ENCODE measurements around the gene NXPE3. TPM values are rescaled to one million over a fixed set of nuclear protein-coding genes. Genes with fewer than 3 reads are reported as not detected.

The NXPE3 gene
- total RNA-seq, 1 donor from 2014 or later = 9.4 TPM

DNA sequence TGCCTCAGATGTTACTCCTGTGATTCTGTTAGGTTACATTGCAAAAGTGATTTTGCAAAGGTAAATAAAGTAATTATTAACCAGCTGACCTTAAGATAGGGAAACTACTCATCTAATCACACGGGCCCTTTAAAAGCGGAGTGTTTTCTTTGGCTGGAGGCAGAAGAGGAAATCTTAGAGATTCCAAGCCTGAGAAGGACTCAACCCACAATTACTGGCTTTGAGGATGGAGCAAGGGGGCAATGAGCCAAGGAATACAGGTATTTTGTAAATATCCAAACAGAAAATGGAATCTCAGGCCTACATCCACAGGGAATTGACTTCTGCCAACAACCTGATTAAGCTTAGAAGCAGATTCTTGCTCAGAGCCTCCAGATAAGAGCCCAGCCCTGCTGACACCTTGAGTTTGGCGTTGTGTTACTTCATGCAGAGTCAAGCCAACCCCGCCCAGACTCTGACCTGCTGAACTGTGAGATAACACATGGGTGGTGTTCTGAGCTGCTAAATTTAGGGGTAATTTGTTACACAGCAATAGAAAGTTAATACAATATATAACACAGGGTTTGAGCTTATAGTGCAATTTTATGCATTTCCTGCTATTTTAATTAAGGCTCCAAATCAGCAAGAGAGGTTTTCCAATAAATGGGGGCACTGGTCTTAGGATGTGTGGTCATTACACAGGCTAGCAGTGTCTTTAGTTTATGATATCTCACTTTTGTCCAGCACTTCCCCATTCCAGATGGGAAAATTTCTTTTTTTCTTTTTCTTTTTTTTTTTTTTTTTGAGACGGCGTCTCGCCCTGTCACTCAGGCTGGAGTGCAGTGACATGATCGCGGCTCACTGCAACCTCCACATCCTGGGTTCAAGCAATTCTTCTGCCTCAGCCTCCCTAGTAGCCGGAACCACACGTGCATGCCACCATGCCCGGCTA is 89.8 kb downstream of the NXPE3 start:
- Mint-ChIP-seq H3K27ac (no peak overlapping the region), H3K27me3 (ENCODE audit: insufficient read depth, low read depth) (no peaks in the 10 kb centered on the region), H3K4me3 (no peak overlapping the region), H3K36me3 (no peaks in the 10 kb centered on the region), H3K9me3 (peaks cover 2% of the 10 kb centered on the region), H3K4me1 (peaks cover 8% of the 10 kb centered on the region)
- H2AFZ ChIP-seq (replicated peaks) = no peak overlapping the region
- H4K20me1 ChIP-seq (ENCODE audit: low read depth) = no peaks in the 10 kb centered on the region
- H3K9ac ChIP-seq = no peak overlapping the region
- peaks cover 7% of the 10 kb centered on the region for H3F3A ChIP-seq (ENCODE audit: low read depth)
- H3K4me3 ChIP-seq = no peak overlapping the region
- no peaks in the 10 kb centered on the region for H3K79me2 ChIP-seq (ENCODE audit: low read depth)
- H3K4me2 ChIP-seq = no peak overlapping the region
- no peak for TF ChIP-seq EZH2 (IDR thresholded peaks at IDR 0.05)
- no peaks in the 10 kb centered on the region for H3K27me3 ChIP-seq
- H3K36me3 ChIP-seq = no peaks in the 10 kb centered on the region
- DNase-seq (ENCODE audit: low spot score) = no peak
- H3K9me3 ChIP-seq (ENCODE audit: low read depth) = no peaks in the 10 kb centered on the region
- H3K4me1 ChIP-seq = peaks cover 8% of the 10 kb centered on the region
- no peak overlapping the region for H3K27ac ChIP-seq

DNA sequence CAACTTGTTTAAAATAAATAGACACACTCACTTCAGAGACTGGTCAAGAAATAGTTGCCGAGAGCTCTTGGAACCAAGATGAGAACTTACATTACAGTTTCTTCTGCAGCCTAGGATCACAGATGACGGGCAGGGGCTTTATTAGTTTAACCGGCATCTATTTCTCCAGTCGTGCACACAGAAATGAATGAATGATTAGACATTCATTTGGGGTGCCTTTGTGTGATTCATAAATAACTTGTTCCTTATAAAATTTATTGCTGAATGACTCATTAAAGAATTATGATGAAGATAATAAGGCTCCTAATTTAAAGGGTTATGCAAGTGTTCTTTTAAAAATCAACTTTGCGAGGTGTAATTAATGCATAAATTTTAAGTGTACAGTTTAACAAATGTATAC is 91.1 kb downstream of the NXPE3 start:
- Histone ChIP-seq H3K4me2 (no peak overlapping the region), H3K4me3 (no peak overlapping the region), H3K27me3 (no peaks in the 10 kb centered on the region), H3F3A (ENCODE audit: low read depth) (peaks cover 7% of the 10 kb centered on the region), H3K79me2 (ENCODE audit: low read depth) (no peaks in the 10 kb centered on the region), H3K9ac (no peak overlapping the region), H3K36me3 (no peaks in the 10 kb centered on the region), H3K4me1 (peaks cover 8% of the 10 kb centered on the region), H2AFZ (replicated peaks) (no peak overlapping the region), H3K27ac (no peak overlapping the region), H4K20me1 (ENCODE audit: low read depth) (no peaks in the 10 kb centered on the region), H3K9me3 (ENCODE audit: low read depth) (no peaks in the 10 kb centered on the region)
- Mint-ChIP-seq H3K27me3 (ENCODE audit: insufficient read depth, low read depth) (no peaks in the 10 kb centered on the region), H3K9me3 (peaks cover 2% of the 10 kb centered on the region), H3K4me1 (peaks cover 8% of the 10 kb centered on the region), H3K4me3 (no peak overlapping the region), H3K27ac (no peak overlapping the region), H3K36me3 (no peaks in the 10 kb centered on the region)
- DNase-seq (ENCODE audit: low spot score) = no peak
- TF ChIP-seq EZH2phosphoT487 (IDR thresholded peaks at IDR 0.05) (no peak), EZH2 (IDR thresholded peaks at IDR 0.05) (no peak)
- TF ChIP-seq, protein P1, sequence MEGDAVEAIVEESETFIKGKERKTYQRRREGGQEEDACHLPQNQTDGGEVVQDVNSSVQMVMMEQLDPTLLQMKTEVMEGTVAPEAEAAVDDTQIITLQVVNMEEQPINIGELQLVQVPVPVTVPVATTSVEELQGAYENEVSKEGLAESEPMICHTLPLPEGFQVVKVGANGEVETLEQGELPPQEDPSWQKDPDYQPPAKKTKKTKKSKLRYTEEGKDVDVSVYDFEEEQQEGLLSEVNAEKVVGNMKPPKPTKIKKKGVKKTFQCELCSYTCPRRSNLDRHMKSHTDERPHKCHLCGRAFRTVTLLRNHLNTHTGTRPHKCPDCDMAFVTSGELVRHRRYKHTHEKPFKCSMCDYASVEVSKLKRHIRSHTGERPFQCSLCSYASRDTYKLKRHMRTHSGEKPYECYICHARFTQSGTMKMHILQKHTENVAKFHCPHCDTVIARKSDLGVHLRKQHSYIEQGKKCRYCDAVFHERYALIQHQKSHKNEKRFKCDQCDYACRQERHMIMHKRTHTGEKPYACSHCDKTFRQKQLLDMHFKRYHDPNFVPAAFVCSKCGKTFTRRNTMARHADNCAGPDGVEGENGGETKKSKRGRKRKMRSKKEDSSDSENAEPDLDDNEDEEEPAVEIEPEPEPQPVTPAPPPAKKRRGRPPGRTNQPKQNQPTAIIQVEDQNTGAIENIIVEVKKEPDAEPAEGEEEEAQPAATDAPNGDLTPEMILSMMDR (IDR thresholded peaks at IDR 0.05) = no peak

DNA sequence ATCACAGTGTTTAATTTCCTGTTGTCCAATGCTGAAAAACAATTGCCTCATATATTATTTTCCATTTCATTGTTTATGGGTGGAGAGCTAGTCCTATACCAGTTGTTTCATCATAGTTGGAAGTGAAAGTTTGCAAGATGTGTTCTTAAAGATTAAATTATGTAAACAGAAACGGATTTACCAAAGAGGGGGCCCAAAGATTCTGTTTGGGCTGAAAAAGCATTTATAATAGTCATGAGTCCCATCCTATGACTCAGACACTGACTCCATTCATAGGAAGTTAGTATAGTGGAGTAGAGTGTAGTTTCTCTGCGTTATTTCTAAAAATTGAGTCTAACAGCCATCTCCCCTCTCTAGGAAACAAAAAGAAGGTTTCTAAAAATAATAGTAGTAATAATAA is 94.6 kb downstream of the NXPE3 start:
- Histone ChIP-seq H3K4me3 (no peak overlapping the region), H3F3A (ENCODE audit: low read depth) (no peaks in the 10 kb centered on the region), H3K79me2 (ENCODE audit: low read depth) (no peaks in the 10 kb centered on the region), H3K27ac (no peak overlapping the region), H2AFZ (replicated peaks) (no peak overlapping the region), H3K4me1 (no peaks in the 10 kb centered on the region), H3K27me3 (no peaks in the 10 kb centered on the region), H3K9me3 (ENCODE audit: low read depth) (no peaks in the 10 kb centered on the region), H3K36me3 (no peaks in the 10 kb centered on the region), H4K20me1 (ENCODE audit: low read depth) (no peaks in the 10 kb centered on the region), H3K9ac (no peak overlapping the region), H3K4me2 (no peak overlapping the region)
- Mint-ChIP-seq H3K36me3 (no peaks in the 10 kb centered on the region), H3K9me3 (peaks cover 2% of the 10 kb centered on the region), H3K27ac (no peak overlapping the region), H3K27me3 (ENCODE audit: insufficient read depth, low read depth) (no peaks in the 10 kb centered on the region), H3K4me1 (no peaks in the 10 kb centered on the region), H3K4me3 (no peak overlapping the region)
- DNase-seq (ENCODE audit: low spot score) = no peak
- TF ChIP-seq EZH2 (IDR thresholded peaks at IDR 0.05) = no peak
- TF ChIP-seq, protein P1 (IDR thresholded peaks at IDR 0.05) = no peak
- TF ChIP-seq EZH2phosphoT487 (IDR thresholded peaks at IDR 0.05) = no peak

DNA sequence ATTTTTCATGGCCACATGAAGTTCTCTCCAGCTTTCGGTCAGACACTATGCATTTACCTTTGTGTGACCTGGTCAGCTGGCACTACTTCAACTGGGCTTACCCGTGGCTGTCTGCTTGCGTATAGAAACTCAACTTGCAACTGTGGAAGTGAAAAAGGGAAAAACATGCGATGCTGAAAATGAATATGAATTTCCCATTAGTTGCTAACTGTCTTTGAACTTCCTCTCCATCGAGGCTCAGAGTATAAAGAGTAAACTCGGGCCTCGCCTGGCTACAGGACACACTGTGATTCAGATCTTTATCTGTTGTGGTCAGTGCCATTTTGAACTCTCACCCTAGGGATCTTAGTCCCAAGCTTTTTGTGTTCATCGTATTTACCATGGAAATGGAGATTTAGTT is 97.1 kb downstream of the NXPE3 start:
- no peak overlapping the region for H3K9ac ChIP-seq
- no peak overlapping the region for H3K4me2 ChIP-seq
- H3K27me3 ChIP-seq = no peaks in the 10 kb centered on the region
- no peak overlapping the region for H3K27ac Mint-ChIP-seq
- H3K36me3 ChIP-seq = no peaks in the 10 kb centered on the region
- H3K79me2 ChIP-seq (ENCODE audit: low read depth) = no peaks in the 10 kb centered on the region
- no peaks in the 10 kb centered on the region for H4K20me1 ChIP-seq (ENCODE audit: low read depth)
- H3K4me1 Mint-ChIP-seq = no peaks in the 10 kb centered on the region
- H2AFZ ChIP-seq (replicated peaks) = peak overlapping the region; percentile 54
- H3K4me3 ChIP-seq = no peak overlapping the region
- no peak for TF ChIP-seq EZH2 (IDR thresholded peaks at IDR 0.05)
- no peak for TF ChIP-seq EZH2phosphoT487 (IDR thresholded peaks at IDR 0.05)
- TF ChIP-seq, protein P1 (IDR thresholded peaks at IDR 0.05) = no peak
- H3F3A ChIP-seq (ENCODE audit: low read depth) = no peaks in the 10 kb centered on the region
- DNase-seq (ENCODE audit: low spot score) = no peak
- peaks cover 2% of the 10 kb centered on the region for H3K27me3 Mint-ChIP-seq (ENCODE audit: insufficient read depth, low read depth)
- no peaks in the 10 kb centered on the region for H3K9me3 ChIP-seq (ENCODE audit: low read depth)
- H3K36me3 Mint-ChIP-seq = no peaks in the 10 kb centered on the region
- H3K27ac ChIP-seq = no peak overlapping the region
- no peak overlapping the region for H3K4me3 Mint-ChIP-seq
- H3K4me1 ChIP-seq = no peaks in the 10 kb centered on the region
- H3K9me3 Mint-ChIP-seq = peaks cover 2% of the 10 kb centered on the region

All from neural progenitor cell (in vitro differentiated cells).